GM15510 (cell line): Measurements from ENCODE around the gene HOXA6.

Source experiments
- POLR2A ChIP-seq: IDR thresholded peaks from 3 replicates; pipeline ENCODE4 v1.6.1; 2011; ENCODE audit warnings: borderline replicate concordance; ENCODE audit not compliant: insufficient read length; ENCODE audit errors: extremely low read depth

HOXA6 gene

DNA sequence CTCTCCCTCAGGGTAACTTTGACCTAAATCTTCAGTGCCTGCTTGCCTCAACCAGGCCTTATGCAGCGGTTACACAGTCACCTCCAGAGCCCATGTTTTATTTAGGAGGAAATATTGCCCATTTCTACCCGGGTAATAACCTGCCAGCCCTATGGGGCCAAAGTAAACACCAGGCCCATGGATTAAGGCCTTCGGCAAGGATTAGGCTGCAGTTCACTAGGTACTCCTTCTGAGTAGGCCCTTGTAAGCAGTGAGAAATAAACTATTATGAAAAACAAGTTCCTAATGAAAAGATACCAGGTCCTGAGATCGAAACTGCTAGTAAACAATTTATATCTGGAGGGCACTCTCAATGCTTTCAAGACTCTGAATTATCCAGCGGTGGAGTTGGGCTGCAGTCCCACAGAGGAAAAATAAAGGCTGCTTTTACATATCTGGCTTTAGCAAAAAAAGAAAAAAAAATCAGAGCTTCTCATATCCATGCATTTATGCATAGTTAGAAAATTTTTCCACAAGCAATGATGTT, 30.3 kb upstream of the HOXA6 start:
- no peak for TF ChIP-seq POLR2A

DNA sequence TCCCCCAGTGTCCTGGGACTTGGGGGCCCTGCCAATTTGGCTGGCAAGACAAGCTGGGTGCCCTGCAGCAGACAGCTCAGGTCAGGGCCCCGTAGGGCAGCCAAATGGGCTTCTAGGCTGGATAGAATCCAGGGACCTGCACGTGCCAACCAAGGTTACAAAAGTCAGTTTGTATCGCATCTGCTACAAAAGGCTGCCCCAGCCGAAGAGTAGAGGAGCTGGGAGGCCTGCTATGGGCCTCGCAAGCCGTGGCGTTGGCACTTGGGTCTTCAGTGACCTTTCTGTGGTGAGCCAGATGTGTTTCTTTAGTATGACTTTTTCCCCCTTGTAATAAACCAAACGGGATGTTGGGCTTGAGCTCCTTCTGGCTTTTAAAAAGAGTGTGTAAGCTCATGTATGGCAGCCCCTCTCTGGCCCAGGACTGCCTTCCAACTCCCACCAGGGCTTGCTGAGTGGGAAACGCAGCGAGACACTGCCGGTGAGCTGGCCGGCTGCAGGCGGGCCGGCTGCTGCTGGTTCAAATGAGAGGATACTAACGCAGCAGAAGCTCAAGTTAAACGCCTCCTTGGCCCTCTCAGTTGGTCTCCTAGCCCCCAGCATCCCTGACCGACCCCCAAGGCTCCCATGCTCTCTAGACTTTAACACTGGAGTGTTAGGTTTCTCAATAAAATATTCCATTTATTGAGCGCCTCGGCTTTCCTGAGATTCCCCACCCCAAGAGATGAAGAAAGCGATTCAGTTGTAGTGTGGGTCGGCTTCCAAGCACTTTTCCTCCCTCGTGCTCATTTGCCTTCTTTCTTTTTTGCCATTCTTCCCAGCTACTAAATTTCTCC, 29.6 kb upstream of the HOXA6 start:
- TF ChIP-seq POLR2A, result no peak

DNA sequence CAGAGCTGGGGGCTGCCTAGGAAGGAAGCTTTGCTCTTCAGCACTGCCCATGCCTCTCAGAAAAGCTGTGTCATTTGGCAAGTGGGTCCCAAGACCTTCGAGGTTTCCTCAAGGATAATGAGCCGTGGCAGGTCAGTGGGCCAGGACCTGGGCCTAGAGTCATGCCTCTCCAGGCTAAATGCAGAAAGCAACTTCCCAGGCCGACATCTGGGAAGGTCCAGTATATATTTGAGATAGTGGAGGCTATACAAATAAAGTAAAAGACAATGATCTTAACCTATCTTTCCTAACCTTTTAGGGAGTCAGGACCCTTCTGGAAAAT, 28.9 kb upstream of the HOXA6 start:
- TF ChIP-seq POLR2A, result no peak

DNA sequence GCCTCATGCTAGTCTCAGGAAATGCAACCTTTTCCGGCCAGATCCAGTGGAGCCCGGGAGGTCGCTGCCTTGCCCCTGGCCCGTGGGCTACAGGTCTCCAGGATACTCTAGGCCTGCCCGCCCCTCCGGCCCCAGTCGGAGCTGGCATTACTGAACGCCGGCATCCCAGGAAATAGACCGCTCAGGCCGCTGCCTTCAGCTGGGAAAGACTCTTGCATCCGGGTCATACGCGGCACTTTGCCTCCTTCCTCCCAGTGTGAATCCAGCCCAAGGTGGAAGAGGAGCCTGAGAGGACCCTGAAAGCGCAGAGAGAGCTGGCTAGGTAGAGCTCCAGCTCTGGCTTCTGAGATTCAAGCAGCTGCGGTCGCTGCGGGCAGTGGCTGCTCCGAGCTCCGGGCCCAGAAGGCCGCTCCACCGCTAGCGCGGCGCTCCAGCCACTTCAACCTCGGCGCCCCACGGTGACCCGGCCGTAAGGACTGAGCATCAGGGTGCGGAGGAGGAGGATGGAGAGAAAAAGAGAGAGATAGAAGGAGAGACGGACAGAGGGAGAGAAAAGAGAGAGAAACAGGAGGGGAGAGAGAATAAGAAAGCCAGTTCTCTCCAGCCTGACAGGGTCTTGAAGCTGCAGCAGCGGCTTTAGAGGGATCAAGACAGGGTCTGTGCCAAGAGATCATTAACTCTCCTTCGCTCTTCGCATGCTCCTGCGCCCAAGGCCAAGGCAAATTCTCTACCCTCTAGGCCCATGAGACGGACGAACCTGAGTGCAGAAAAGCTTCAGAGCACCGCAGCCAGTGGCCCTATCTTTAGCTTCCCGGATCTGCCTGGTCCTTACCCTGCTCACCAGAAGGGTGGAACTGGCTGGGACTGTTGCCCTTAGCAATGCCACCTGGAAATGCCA, 28.3 kb upstream of the HOXA6 start:
- no peak for TF ChIP-seq POLR2A

DNA sequence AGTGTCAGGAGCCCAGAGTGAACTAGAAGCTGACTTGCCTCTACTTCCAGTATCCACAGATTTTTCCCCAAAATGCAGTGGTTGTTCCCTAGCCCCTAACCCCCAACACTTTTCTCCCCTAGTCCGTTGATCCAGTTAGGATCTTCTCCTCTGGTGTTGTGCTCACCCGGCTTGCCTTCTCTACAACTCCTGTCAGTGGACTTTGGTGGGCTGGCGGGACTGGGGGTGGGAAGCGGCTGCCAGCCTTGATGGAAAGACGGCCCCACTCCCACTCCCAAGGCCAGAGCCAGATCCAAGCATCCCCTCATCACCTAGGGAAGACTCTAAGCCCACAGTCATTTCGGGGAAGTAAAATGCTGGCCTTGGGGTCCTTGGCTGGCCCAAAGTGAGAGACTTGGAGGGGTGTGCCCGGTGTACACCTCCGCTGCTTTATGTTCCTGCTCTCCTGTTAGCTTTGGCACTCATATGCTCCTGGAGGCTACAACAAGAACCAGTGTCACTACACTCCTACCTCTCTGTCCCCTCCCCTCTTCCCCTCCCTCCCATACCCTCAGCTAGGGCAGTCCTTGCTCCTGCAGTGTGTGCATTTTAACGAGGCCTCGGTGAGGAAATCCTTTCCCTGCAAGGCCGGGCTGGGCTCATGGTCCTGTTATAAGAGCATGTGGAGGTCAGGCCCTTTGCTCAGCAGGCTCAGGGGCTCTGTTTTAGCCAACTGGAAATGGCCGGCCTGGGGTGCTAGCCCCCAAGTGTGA, 27.5 kb upstream of the HOXA6 start:
- no peak for TF ChIP-seq POLR2A

DNA sequence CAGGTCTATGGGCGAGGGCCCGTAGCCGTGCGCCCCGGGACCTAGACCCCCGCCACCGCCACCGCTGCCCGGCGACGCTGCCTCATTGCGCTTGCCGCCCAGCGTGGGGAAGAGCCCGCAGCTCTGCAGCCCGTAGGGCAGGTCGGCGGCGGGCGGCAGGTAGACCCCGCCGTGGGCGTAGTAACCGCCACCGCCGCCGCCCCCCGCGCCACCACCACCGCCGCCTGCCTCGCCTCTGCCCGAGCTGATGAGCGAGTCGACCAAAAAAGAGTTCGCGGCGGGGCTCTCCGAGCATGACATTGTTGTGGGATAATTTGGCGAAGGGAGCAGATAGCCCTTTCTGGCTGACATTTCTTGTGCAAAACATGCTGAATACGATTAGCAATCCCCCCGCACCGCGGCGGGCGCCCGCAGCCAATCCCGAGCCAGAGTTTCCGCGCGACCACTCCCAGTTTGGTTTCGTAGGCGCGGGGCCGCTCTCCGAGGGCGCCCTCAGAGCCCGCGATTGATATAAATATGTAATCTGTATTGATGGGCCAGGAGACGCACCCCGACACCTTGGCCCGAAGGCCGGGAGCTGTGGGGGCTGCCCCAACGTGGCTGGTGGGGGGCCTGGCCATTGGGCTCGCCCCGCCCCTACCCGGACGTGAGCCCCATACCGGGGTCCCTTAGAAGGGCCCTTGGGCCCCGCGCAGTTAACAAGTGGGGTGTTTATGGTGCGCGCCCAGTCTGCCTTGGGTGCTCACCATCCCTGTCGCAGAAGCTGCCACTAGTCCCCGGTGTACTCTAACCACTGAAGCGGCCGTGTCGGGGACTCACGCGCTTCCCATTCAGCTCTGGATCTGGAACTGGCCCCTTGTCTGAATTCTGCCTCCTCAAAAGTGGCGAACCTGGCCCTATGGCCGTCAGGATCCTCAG, 26.6 kb upstream of the HOXA6 start, which contains the start of gene HOXA10:
Gene HOXA10 (minus strand): TSS at position 365 of the 918 bp plus-strand sequence. CDS start 14 bp downstream, at position 351.
- TF ChIP-seq POLR2A, result no peak

DNA sequence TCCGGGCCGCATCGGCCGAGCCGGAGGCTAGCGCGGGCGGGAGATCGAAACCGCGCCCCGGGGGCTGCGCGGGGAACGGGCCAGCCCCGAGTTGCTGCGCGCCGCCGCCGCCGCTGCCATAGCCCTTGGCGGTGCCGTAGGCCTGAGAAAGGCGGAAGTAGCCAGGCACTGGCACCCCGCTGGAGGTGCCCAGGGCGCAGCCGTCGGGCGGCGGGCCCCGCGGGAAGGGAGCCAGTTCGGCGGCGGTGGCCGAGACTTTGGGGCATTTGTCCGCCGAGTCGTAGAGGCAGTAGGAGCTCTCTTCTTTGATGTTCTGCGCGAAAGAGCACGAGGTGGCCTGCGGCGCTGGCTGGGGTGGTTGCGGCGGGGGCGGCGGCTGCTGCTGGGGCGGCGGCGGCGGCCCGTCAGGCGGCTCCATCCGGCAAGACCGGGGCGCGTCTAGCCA, 26.0 kb upstream of the HOXA6 start:
- no peak for TF ChIP-seq POLR2A

DNA sequence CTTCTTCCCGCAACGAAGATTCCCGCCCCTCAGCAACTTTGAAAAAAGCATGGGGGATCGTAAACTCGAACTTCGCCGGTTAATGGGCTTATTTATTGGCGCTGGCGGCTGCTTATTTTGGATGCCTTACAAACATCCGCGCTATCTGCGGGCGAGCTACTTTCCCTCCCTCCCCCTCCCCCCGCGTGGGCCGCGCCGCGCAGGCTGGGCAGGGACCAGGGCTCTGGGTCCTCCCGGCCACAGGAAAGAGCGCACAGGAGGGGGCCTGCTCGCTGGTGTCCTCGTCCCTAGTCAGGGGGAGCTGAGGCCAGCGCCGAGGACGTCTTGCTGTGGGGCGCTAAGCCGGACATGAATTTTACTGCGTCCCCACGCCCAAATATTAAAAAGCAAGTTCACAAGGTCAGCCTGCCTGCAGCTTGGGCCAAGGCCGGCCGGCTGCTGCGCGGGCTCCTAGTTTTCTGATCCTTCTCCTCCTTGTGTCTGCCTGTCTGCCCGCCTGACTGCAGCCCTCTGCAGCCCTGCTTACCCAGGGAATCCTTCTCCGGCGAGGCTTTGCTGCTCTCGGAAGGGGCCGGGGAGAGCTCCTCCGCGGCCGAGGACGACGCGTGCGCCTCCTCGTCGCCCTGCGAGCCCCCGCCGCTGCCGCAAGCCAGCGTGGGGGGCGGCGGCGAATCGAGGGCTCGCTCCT, 25.4 kb upstream of the HOXA6 start:
- TF ChIP-seq POLR2A, result no peak

DNA sequence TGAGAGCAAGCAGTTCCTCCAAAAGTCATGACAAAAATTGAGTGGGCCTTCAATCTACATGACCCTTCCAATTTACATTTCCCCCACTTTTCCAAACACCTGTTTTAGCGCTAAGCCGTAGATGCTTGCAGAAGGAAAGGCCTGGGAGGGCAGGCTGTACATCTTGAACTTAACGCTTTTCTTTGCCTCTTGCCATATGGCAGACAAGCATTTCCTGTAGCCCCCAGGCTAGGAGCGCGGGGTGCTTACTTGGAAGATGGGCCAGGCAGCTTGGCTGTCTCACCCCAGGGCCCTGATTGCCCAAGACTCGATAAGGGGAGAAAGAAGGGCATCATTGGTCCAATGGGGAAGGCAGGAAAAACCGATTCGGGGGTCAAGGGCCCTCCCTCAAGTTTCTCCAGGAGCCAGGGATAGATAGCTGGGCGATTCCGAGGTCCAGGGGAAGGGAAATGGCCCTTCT, 24.8 kb upstream of the HOXA6 start:
- TF ChIP-seq POLR2A, result no peak

DNA sequence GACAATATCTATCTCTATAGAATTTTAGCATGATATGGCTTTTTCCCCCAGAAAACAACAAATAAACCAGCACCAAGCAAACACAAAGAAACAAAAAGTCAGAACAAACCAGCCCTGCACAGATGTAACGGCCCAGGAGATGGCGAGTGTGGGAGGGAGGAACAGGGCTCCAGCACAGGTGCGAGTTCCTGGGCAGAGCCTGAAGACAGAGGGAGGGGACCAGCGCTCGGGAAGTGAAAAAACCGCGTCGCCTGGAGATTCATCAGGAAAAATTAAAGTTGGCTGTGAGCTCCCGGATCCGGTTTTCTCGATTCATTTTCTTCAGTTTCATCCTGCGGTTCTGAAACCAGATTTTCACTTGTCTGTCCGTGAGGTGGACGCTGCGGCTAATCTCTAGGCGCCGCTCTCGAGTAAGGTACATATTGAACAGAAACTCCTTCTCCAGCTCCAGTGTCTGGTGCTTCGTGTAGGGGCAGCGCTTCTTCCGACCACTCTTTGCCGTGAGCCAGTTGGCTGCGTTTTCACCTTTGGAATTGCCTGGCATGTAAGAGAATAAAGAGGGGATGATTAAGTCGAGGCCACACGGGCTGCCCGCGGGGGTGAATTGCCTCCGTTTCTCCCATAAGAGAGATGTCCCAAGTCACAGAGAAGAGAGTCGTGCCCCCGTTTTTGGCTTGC, 24.2 kb upstream of the HOXA6 start:
- no peak for TF ChIP-seq POLR2A

DNA sequence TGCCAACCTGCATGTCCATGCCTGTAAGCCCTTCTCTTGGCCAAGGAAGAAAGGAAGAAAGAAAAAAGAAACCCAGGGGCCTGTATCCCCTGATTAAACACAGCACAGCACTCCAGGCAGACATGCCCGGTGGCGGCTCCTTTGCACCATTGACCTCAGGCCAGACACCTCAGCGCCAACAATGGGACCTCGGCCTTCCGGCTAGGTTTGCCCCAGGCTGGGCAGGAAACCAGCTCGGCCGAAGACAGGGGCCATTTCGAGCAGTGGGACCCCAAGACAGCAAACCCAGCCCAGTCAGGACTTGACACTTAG, 23.7 kb upstream of the HOXA6 start:
- no peak for TF ChIP-seq POLR2A

DNA sequence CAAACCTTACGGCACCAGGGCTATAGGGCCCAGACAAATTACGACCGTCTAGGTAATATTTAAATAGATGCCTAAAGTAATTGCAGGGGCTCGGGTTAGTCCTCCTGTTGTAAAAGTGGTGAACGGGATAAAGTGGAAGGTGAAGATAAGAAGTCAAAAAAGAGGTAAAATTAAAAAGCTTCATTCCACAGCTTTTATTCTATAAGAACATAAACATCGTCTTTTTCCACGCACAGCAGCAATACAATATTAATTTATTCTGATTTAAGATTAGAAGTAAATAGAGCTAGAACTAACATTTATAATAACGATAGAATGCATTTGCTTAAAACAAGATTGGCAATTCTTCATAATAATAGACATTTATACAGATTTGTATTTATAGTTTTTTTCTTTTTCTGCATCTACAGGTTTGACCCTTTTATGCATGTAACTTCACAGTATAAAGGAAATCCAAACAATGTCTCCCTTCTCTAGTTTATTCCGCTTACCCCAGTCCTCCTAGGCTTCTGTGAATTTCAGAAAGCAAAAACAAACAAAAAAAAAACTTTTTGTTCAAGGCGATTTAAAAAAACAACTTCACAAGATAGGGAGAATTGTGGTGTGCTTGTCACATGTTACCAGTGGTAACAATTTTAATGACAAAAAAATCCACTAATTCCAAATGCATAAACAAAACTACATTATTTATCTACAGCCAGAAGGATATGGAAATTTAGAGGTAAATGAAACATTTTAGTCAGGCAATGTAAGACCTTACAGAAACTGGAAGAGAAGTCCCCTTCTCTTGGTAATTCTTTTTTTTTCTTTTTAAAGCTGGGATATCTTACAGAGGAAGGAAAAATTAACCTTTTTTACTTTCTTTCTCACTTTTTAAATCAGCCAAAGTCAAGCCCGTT, 23.1 kb upstream of the HOXA6 start:
- TF ChIP-seq POLR2A, result no peak
